ENCODE results near the gene BORCS5. TPM values are rescaled to one million over a fixed set of nuclear protein-coding genes. Genes with fewer than 3 reads are reported as not detected.

Gene BORCS5
- total RNA-seq, 1 experiment from 2014 or later = 8.1 TPM

- DNase-seq (ENCODE audit: low spot score) = no peak
These were observed 155.2 kb downstream of the BORCS5 start for GRCh38 chr12:12511895-12512711.

- no peak for DNase-seq (ENCODE audit: low spot score)
These were observed 156.6 kb downstream of the BORCS5 start for GRCh38 chr12:12513416-12514006.

- DNase-seq (ENCODE audit: low spot score) = no peak
These were observed 161.6 kb downstream of the BORCS5 start for GRCh38 chr12:12518464-12518845.

- DNase-seq (ENCODE audit: low spot score) = no peak
These were observed 162.0 kb downstream of the BORCS5 start for GRCh38 chr12:12518919-12519318.

Other genes with a start within 250 kb of the BORCS5 start
- 14.0 and 19.0 TPM in 2 replicates for gene LRP6, start 90.0 kb upstream of the BORCS5 start, total RNA-seq (2014; rRNA removed; shearing (Covaris generic))
- gene MANSC1, start 6.8 kb upstream of the BORCS5 start, total RNA-seq (2014; rRNA removed; shearing (Covaris generic)) = 0.39 and 0.52 TPM in 2 replicates
- 9.7 and 13.7 TPM in 2 replicates for gene DUSP16, start 205.8 kb downstream of the BORCS5 start, total RNA-seq (2014; rRNA removed; shearing (Covaris generic))